Epidermal melanocyte (primary cell): ENCODE results near the gene GNGT1.

Experiments used
- DNase-seq: peaks from one replicate; pipeline ENCODE4 v3.0.0; 2011; ENCODE audit warnings: low spot score; ENCODE audit not compliant: insufficient read length

The GNGT1 gene

DNA sequence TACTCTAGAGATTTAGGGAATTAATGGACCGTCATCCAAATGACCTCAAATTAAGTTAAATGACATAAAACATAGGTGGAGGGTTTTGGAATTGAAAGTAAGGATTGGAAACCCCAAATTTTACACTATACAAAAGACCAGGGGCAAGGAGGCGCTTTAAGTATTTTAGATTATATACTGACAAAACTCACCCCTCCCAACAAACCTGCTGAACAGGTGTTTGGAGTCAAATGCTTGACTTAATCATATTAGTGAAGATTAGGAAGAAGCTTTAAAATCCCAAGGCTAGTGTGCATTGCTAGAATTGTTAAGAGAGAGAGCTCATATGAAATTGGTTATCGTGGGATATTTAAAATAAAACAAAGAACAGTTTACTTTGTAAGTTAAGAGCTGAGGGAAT, at the start of gene GNGT1:
Gene GNGT1 (plus strand): TSS at position 301 of the 400 bp plus-strand sequence. CDS start 180 bp downstream, outside the sequence.
- no peak for DNase-seq

DNA sequence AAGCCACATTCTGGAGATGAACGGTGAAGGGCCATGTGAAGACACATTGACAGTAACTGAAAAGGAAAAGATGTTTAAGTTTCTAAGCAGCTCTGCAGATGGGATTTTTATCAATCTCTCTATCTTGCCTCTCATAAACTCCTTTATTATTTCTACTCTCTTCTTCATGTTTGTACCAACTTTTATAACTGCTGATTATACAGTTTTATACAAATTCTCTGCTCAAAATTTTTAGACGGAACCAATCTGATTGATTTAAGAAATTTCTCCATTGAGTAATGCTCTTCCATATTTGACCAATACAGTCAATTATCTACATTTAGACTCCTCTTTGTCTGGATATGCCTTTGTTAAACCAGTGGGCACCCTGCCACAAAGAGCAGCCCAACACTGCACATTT, 47.5 kb upstream of the GNGT1 start:
- DNase-seq: no peak

DNA sequence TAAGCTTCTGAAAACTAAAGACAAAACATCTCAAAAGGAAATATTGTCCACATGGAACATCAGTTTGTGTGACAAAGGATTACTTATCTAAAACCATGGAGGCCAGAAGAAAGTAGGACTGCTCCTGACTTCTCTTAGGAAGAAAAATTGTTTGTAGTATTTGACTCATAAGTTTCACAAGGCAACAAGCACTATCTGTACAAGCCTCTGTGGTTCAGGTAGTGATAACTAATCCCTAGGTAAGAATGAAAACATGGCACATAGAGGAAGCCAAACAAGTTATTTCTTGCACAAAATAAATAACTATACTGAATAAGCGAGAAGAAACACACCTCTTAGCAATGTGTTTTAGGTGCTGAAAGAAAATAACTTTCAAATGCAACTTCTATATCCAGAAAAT, 46.1 kb upstream of the GNGT1 start:
- no peak for DNase-seq

DNA sequence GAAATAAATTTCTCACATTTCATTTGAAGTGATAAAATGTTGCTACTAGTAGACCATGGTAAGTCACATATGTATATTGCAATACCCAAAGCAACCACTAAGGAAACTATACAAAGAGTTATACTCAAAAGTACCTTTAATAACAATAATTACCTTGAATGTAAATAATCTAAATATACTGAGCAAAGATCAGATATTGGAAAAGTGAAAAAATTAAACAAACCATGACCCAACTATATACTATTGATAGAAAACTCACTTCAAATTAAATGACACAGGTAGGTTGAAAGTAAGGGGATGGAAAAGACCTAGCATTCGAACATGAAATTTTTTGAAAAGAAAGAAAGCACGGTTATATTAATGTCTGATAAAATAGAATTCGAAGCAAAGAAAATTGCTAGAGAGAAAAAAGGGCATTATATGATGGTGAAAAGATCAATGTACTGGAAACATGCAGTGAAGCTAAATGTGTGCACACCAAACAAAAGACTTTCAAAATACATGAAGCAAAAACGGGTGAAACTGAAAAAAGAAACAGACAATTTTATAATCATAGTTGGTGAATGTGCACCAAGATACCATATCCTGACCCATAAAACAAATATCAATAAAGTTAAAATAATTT, 44.9 kb upstream of the GNGT1 start:
- no peak for DNase-seq

DNA sequence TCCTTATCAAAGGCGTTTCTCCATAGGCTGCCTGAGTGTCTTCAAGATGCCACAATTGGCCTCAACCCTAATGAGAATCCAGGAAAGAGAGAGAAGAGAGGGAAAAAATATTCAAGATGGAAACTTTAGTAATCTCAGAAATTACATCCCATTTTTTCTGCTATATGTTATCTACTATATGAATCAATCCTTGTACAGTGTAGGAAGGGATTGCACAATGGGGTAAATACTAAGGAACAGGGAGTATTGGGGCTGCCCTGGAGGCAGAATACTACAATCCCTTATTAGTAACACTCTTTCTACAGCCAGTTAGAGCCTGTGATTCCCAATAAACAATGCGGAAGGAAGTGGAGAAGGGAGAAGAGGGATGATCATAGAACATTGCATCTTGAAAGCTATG, 43.7 kb upstream of the GNGT1 start:
- no peak for DNase-seq

DNA sequence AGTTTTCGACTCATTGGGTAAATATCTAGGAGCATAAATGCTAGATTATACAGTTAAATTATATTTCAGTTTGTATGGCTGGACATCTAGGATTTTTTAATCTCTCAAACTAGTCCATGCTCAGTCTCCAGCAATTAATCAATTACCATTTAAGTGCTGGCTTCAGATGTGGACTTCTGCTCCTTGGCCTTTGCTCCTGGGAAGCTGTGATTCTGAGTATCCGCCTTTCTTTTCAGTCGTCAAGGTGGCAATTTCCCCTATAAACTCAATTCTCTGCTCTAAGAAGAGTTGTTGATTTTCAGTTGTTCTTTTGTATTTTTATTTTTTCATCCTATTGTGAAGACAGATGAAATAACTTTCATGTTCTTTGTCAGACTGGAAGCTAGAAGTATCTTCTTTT, 39.5 kb upstream of the GNGT1 start:
- no peak for DNase-seq

DNA sequence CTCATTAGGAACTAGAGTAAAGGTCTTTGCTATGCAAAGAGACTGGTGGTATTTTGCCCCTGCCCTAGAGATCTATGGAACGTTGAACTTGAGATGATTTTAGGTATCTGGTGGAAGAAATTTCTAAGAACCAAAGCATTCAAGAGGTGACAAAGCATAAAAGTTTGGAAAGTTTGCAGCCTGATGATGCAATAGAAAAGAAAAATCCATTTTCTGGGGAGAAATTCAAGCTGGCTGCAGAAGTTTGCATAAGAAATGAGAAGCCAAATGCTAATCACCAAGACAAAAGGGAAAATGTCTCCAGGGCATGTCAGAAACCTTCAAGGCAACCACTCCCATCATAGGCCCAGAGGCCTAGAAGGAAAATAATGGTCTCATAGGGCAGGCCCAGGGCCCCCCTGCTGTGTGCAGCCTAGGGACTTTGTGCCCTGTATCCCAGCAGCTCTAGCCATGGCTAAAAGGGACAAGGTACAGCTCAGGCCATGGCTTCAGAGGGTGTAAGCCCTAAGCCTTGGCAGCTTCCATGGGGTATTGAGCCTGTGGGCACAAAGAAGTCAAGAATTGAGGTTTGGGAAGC, 32.3 kb upstream of the GNGT1 start:
- no peak for DNase-seq

DNA sequence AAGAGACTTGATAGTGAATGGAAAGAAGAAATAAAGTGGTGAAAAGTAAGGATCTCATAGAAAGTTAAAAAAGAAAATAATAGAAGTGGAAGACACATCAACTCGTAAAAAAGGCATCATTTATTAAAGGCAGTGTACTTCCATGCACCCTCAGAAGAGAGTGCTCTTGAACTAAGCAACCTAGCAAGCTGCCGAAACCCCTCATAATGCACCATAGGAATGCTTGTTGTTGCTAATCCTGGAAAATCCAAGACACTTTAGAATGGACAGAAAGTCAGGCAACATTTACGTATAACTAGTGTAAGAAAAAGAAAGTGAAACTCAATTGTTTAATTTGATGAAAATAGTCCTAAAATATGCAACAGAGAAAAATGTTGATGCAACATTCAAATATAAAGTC, 28.6 kb upstream of the GNGT1 start:
- DNase-seq: no peak

DNA sequence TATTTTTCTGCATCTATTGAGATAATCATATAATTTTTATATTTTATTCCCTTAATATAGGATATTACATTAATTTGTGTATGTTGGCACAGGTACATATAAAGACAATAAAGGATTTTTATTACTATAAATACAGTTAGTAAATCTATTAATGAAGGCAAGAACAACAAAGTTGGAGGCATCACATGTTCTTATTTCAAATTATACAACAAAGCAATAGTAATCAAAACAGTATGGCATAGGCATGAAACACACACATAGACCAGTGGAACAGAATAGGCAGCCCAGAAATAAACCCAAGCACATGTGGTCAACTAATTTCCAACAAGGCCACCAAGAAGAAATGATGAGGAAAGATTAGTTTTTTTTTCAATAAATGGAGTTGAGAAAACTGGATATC, 27.0 kb upstream of the GNGT1 start:
- DNase-seq: no peak

DNA sequence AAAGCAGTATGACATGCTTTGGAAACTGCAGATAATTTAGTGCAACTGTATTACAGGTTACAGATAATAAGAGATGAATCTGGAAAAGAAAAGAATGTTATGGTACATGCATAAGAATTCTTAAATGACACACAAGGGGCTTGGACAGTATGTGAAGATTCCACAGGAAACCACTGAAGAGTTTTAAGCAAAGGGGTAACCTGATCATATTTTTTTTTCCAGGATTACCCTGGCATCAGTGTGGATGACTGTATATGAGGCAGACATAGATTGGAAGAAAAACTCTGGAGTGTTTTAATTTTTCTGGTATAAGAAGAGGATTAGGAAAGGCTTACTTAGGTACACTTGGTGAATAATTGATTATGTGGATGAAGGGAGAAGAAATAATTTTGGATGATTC, 23.9 kb upstream of the GNGT1 start:
- DNase-seq: no peak

DNA sequence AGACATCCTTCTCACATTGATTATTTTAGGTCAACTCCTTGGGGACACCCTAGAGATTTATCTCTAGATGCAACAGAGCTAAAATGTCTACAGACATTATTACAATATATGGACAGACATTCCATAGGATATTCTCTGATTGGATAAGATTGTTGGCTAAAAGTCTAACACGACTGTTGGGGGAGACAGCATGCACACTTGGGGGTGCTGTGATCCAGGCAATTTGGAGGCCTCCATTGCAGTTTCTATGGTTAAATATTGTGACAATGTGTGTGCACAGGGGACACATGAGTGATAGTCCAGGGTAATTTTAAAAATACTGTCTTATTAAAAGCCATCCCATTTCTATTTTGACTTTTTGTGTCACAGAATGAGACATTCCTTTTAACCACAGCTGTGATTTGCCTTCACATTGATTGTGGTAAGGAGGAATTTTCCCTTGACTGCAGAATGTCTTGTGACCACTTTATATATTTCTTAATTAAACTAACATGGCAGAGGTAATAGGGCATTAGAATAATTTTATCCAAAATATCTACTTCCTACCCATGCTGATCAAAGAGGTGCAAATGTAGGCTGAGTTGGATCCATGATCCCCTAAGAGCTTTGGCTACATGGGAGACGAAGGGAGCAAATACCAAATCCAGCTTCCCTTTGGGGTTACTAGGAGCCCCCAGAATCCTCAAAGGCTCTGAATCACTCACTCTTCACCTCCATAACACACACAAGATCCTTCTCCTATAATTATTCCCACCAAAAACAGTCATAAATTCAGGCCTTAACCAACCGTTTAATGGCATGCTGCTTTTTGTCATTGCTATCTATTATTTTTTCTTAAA, 23.1 kb upstream of the GNGT1 start:
- DNase-seq: no peak

DNA sequence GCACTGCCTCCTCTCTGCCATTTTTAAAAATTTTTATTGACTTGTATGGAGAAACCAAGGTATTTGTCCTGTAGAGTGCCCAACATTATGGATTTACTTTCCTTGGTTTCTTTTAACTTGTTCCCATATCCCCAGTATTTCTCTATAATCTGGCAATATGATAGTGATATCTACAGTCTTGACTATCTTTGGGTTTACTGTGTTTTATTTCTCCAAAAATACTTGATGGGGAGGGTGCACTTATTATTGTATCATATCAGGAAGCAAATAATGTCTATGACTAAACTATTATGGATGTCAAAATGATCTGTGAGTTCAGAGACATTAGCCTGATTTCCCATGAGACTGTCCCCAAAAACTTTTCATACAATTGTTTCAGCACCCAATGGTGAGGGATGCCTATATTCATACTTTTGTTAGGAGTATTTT, 22.4 kb upstream of the GNGT1 start:
- no peak for DNase-seq

DNA sequence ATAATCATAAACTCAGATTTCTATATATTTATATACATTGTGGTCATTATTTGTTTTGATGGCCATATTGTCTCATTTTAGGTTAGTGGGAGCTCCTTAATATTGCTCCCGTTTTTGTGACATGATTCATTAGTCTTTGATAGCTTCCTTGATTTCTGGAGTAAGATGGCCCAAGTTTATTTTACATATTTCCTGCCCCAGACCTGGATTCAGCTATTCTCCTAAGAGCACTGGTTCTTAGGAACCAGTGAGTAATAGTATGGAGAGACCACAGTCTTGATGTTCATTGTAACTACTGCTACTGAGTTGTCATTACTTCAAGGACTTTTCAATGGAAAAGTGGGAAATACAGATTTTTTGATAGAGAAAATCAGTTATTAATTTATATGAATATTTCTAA, 21.8 kb upstream of the GNGT1 start:
- DNase-seq: no peak

DNA sequence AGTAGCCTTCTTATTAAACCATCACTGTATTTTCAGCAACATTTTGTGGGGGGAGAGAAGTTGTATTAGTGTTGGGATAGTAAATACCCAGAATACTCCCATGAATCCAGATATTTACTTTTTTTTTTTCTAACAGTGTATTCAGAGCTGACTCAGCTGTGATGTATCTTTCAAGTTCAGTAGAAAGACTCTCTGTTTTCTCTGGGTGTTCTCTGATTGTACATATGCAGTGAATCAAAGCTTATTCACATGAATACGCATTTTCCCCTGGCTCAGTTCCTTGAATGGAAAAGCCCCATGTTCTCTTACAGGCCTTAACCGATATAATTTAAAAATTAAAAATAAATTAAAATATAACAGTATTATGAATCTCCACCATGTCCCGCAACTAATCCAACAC, 17.1 kb upstream of the GNGT1 start:
- no peak for DNase-seq

DNA sequence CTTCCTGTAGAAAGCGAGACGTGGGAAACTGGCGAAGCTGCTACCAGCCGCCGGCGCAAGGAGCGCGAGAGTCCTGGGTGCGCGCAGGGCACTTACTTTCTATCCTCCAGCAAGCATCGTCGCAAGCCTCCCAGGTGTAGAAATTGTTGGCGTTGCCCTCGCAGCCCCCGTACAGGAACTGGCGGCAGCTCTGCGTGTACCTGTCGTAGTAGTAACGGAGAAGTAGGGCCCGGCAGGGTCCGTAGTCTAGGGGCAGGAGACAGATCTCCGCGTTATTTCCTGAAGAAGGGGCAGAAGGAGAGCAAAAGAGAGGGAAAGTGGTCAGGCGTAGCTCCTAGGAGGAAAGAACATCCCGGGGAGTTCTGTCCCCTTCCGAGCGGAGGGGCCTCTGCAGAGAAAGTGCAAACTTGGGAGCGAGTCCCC, 16.3 kb upstream of the GNGT1 start:
- DNase-seq: no peak

DNA sequence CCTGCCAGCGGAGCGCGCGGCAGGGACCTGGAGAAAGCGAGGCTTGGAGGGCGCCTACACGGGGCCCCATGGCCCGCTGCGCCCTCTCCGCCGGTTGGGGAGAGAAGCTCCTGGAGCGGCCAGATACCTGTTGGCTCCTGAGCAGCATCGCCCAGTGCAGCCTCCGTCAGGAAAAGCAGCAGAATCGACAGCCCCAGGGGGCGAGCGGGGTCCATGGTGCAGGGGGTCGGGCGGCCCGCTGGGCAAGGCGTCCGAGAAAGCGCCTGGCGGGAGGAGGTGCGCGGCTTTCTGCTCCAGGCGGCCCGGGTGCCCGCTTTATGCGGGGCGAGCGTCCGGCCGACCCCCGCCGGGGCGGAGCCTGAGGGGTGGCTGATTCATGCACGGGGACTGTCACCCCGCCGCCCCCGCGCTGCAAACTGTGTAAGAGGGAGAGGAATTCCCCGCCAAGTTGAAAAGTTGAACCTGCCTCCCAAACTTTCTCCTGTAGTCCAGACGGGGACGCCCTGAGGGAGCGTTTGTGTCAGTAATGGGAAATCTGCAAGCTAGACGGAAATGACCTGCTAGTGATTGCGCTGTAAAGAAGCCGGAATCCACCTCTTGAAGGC, 15.8 kb upstream of the GNGT1 start, which contains the start of gene TFPI2:
Gene TFPI2 (minus strand): TSS at position 290 of the 605 bp plus-strand sequence. CDS start 75 bp downstream, at position 215.
- DNase-seq: no peak

DNA sequence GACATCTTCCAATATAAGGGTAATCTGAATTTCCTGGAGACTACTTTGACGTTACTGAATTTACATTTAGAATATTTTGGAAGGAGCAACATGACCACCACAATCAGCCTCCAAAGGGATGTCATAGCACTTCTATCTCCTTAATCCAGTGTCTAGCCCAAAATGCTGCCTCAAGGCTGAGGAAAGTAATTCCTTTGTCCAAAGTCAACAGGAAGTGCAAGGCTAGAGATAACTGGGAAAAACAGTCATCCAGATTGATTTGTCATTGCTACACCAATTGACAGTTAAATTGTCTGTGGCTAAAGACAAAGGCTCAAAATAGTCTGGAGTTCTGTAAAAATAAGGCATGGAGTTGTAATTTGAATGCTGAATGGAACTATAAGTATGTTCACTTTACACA, 11.9 kb upstream of the GNGT1 start:
- no peak for DNase-seq

DNA sequence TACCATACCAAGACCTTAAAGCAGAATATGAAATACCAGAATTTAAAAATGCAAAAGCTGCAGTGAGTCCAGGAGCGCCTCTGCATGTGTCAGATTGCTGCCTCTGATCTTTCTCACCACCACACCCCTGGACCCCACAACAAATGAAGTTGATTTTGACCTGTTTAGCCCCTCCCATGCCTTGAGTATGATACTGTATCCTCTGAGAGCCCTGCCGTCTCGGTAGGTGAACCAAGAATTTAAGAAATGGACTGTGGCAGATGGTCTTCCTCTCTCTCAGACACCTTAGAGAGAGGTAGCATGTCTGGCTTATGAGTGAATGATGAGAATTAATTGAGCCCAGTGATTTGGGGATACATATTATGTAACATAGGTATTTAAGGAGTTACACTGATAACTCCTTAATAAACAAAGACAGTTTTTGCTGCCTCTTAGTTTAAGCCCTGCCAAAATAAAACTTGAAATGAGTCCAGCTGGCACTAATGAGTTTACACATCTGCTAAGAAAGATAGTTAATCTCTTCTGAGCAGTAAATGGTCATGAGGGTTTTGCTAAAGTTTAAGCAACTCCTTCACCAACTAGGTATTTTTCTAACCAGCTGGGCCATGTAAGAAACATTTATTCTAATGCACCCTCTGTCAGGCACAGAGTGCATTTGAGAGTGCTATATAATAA, 11.3 kb upstream of the GNGT1 start:
- DNase-seq: no peak

DNA sequence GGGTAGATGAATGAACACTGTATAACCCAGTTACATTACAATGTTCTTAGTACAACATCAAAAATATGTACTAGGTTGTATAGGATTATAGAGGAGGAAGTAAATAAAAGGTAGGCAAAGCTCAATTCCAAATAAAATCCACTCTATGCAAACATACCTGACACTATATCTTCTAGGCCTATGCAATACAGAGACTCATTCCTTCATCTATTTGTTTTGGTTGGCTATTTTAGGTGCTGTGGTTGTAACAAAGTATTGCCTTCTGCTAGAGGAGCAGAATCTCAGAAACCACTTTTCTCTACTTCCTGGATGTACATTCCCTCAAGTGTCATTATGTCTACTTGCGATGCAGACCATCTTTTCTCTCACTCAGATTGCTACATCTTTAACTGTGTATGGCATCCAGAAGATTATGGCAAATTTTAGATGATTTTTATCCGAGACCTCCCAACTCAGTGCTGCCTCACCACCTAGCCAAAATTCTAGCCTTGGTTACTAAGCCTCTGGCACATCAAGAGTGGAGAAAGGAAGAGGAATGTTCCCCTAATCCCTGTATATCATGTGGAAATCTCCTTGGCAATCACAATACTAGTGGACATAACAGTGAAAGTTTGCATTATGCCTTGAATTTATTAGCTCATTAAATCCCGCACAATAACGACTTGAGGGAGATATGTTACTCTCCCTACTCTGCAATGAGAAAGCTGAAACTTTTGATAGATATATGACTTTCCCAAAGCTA, 10.3 kb upstream of the GNGT1 start:
- no peak for DNase-seq

DNA sequence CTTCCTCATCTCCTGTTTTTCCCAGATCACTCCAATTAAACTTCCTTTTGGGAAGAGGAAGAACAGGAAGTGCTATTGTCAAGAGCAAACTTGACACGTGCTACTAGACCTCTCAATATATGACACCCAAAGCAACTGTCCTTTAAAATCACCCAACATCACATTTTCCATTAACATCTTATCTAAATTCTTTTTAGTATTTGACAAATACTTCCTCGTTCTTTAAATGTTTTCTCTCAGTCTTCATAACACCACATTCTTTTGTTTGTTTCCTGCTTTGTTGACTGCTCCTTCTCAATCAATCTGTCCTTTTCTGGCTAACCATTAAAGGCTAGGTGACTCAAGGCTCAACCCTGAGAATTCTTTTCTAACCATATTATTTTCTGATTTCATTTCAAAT, 8.7 kb upstream of the GNGT1 start:
- no peak for DNase-seq
